Endodermal cell (in vitro differentiated cells): ENCODE results near the gene ITM2B. TPM values are rescaled to one million over a fixed set of nuclear protein-coding genes. Genes with fewer than 3 reads are reported as not detected.

Experiments used
- DNase-seq: peaks from one replicate; pipeline ENCODE4 v3.0.0-alpha.2; 2017
- H3K27ac ChIP-seq: 2 replicates; pipeline ENCODE4 v1.5.1; 2013; ENCODE audit warnings: mild to moderate bottlenecking, low read depth, low read length, moderate library complexity
- H3K27me3 ChIP-seq: 2 replicates; pipeline ENCODE4 v1.6.1; 2013; ENCODE audit warnings: mild to moderate bottlenecking, low read length, moderate library complexity; ENCODE audit not compliant: insufficient read depth, control insufficient read depth, poor library complexity, severe bottlenecking
- H3K36me3 ChIP-seq: 2 replicates; pipeline ENCODE4 v1.7.0; 2013; ENCODE audit warnings: mild to moderate bottlenecking, low read length, moderate library complexity; ENCODE audit not compliant: control insufficient read depth, insufficient read depth
- H3K4me1 ChIP-seq: one replicate; pipeline ENCODE4 v1.7.0; 2013; ENCODE audit warnings: low read length; ENCODE audit not compliant: control insufficient read depth, insufficient read depth
- H3K4me3 ChIP-seq: 2 replicates; pipeline ENCODE4 v1.5.1; 2013; ENCODE audit warnings: mild to moderate bottlenecking, low read length, moderate library complexity
- H3K9ac ChIP-seq: 2 replicates; pipeline ENCODE4 v1.6.1; 2013; ENCODE audit warnings: mild to moderate bottlenecking, low read length, moderate library complexity; ENCODE audit not compliant: poor library complexity, severe bottlenecking; ENCODE audit errors: extremely low read depth
- H3K9me3 ChIP-seq: 2 replicates; pipeline ENCODE4 v1.6.1; 2013; ENCODE audit warnings: mild to moderate bottlenecking, low read length, moderate library complexity; ENCODE audit not compliant: control insufficient read depth
- H3K27ac Mint-ChIP-seq: 2 replicates; pipeline ENCODE4 v1.8.0; 2020; ENCODE audit warnings: mixed read lengths
- H3K27me3 Mint-ChIP-seq: 2 replicates; pipeline ENCODE4 v1.8.0; 2021; ENCODE audit warnings: mild to moderate bottlenecking, mixed read lengths; ENCODE audit not compliant: insufficient read depth
- H3K36me3 Mint-ChIP-seq: 2 replicates; pipeline ENCODE4 v1.8.0; 2020; ENCODE audit warnings: low read depth, mixed read lengths
- H3K4me1 Mint-ChIP-seq: 2 replicates; pipeline ENCODE4 v1.8.0; 2020; ENCODE audit warnings: mixed read lengths
- H3K4me3 Mint-ChIP-seq: 2 replicates; pipeline ENCODE4 v1.8.0; 2020; ENCODE audit warnings: mild to moderate bottlenecking, moderate library complexity, mixed read lengths
- H3K9me3 Mint-ChIP-seq: 2 replicates; pipeline ENCODE4 v1.8.0; 2020; ENCODE audit warnings: mild to moderate bottlenecking, mixed read lengths
- WGBS, 2 experiments: methylation state at CpG; one replicate each; pipeline versions ENCODE4 v1.1.5 to v1.1.7; 2013; ENCODE audit warnings: missing lambda C conversion rate in 2 of 2, mixed read lengths in 1 of 2; ENCODE audit not compliant: insufficient coverage in 1 of 2, insufficient read length in 1 of 2; 5-methylcytosine and 5-hydroxymethylcytosine counted together
- total RNA-seq, 2 donors: library from RNA; stranded (reverse); fragmentation: NEBNext Ultra II Directional in 1 of 2; extraction: Animal tissue kit (Norgen Biotek cat#: 25700) in 1 of 2; gene quantifications; 2 replicates in 1 of 2; 3 replicates in 1 of 2; pipeline ENCODE4 v1.2.1, GENCODE V29; 2021
- TF ChIP-seq, protein P1 (sequence below): fragments of 200-600 bp; sonication (generic); conservative IDR thresholded peaks from 2 replicates; pipeline ENCODE4 v1.5.0; 2021; ENCODE audit warnings: antibody characterized with exemption, mild to moderate bottlenecking

Gene ITM2B
- total RNA-seq, 2 donors from 2014 or later, result 158 to 170 TPM

DNA sequence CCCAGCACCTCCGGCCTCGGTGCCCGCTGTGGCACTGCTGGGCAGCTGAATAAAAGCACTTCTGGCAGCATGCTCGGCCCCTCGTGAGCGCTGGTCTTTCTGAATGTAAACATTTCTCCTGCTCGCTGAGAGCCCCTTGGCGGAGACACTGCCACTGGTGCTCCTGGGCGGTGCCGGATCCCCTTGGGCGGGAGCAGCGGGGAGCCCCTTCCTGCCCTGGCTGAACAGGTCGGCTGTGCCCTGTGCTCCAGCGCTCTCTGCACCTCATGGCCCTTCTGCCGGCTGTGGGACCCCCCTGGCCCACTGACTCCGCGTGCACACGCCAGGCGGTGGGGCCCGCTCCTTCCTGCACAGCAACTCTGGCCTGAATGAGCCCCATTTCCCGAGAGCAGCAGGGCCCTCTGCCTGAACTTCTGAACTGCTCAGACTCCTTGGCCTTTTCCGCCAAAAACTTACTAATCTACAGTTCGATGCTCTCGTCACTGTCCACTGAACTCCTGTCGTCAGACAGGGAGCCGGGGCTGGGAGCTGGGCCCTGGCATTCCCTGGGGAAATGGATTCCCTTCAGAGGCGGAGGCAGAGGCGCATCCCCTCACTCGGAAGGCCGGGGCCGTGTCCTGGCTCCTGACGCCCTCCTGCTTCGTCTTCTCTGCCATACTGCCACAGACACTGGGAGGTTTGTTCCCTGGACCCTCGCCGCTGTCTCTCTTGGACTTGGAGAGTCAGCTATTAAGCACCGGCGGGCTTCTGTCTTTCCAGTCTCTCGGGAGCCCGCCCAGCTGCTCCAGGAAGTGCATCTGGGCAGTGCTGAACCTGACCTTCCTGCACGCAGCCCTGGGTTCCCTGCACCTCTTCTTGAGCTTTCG lies 84.7 kb downstream of the ITM2B start:
- TF ChIP-seq, protein P1, sequence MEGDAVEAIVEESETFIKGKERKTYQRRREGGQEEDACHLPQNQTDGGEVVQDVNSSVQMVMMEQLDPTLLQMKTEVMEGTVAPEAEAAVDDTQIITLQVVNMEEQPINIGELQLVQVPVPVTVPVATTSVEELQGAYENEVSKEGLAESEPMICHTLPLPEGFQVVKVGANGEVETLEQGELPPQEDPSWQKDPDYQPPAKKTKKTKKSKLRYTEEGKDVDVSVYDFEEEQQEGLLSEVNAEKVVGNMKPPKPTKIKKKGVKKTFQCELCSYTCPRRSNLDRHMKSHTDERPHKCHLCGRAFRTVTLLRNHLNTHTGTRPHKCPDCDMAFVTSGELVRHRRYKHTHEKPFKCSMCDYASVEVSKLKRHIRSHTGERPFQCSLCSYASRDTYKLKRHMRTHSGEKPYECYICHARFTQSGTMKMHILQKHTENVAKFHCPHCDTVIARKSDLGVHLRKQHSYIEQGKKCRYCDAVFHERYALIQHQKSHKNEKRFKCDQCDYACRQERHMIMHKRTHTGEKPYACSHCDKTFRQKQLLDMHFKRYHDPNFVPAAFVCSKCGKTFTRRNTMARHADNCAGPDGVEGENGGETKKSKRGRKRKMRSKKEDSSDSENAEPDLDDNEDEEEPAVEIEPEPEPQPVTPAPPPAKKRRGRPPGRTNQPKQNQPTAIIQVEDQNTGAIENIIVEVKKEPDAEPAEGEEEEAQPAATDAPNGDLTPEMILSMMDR, result no peak
- Histone ChIP-seq H3K4me3 (no peak overlapping the region), H3K9ac (no peak overlapping the region), H3K27ac (no peak overlapping the region), H3K27me3 (no peaks in the 10 kb centered on the region), H3K36me3 (no peaks in the 10 kb centered on the region), H3K4me1 (no peaks in the 10 kb centered on the region), H3K9me3 (peaks cover 8% of the 10 kb centered on the region)
- Mint-ChIP-seq H3K9me3 (peaks cover 30% of the 10 kb centered on the region), H3K4me3 (no peak overlapping the region), H3K4me1 (no peaks in the 10 kb centered on the region), H3K27ac (no peak overlapping the region), H3K36me3 (peaks cover 42% of the 10 kb centered on the region), H3K27me3 (no peaks in the 10 kb centered on the region)
- DNase-seq, result no peak
- WGBS, 2 experiments, result 93 to 94% methylated on average over 32 to 41 of the region's 41 CpGs

DNA sequence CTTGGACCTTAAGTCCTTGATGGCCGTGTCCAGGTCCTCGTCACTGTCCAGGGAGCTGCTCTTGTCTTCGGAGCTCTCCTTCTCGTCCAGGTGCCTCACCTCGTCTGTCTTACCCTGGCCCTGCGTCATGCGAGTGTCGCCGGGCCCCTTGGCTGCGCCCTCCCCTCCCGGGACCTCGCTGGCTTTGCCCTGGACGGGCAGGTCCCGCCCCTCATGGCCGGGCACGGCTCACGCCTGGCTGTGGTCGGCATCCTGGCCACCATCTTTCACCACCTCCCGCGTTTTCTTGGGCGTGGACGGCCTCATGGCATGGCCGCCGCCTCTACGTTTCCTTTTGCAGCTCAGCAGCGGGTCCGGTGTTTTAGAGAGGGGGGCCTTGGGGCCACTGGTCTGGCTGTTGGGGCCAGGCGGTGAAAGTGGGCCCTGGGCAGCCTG lies 85.4 kb downstream of the ITM2B start:
- H3K36me3 ChIP-seq, result no peaks in the 10 kb centered on the region
- TF ChIP-seq, protein P1, result no peak
- H3K9me3 ChIP-seq, result peaks cover 8% of the 10 kb centered on the region
- WGBS, 2 experiments, result 93 to 99% methylated on average over 21 to 28 of the region's 28 CpGs
- Mint-ChIP-seq H3K27me3 (no peaks in the 10 kb centered on the region), H3K36me3 (peaks cover 42% of the 10 kb centered on the region), H3K4me1 (no peaks in the 10 kb centered on the region), H3K9me3 (peaks cover 32% of the 10 kb centered on the region), H3K27ac (no peak overlapping the region), H3K4me3 (no peak overlapping the region)
- H3K27ac ChIP-seq, result no peak overlapping the region
- H3K4me1 ChIP-seq, result no peaks in the 10 kb centered on the region
- H3K27me3 ChIP-seq, result no peaks in the 10 kb centered on the region
- H3K9ac ChIP-seq, result no peak overlapping the region
- DNase-seq, result no peak
- no peak overlapping the region for H3K4me3 ChIP-seq

GRCh38 chr13:48318821-48319511 lies 86.0 kb downstream of the ITM2B start:
- Histone ChIP-seq H3K9ac (no peak overlapping the region), H3K27me3 (no peaks in the 10 kb centered on the region), H3K9me3 (peaks cover 8% of the 10 kb centered on the region), H3K27ac (no peak overlapping the region), H3K4me1 (no peaks in the 10 kb centered on the region), H3K4me3 (no peak overlapping the region), H3K36me3 (no peaks in the 10 kb centered on the region)
- DNase-seq, result no peak
- peaks cover 40% of the 10 kb centered on the region for H3K36me3 Mint-ChIP-seq
- no peak overlapping the region for H3K27ac Mint-ChIP-seq
- 95 to 96% methylated on average over 40 to 47 of the region's 47 CpGs for WGBS, 2 experiments
- H3K27me3 Mint-ChIP-seq, result no peaks in the 10 kb centered on the region
- H3K4me1 Mint-ChIP-seq, result no peaks in the 10 kb centered on the region
- H3K4me3 Mint-ChIP-seq, result no peak overlapping the region
- TF ChIP-seq, protein P1, result no peak
- H3K9me3 Mint-ChIP-seq, result peaks cover 31% of the 10 kb centered on the region

Other genes starting within 250 kb of the ITM2B start
- 10 to 100 TPM; 78.8 to 79.0 TPM for gene SUCLA2, start 231.9 kb upstream of the ITM2B start, total RNA-seq
- 10 to 100 TPM; 42.0 to 59.8 TPM for gene NUDT15, start 195.5 kb upstream of the ITM2B start, total RNA-seq
- gene MED4, start 138.1 kb upstream of the ITM2B start, total RNA-seq, result 10 to 100 TPM; 56.4 to 68.1 TPM
- 10 to 100 TPM; 18.7 to 20.1 TPM for gene RB1, start 70.5 kb downstream of the ITM2B start, total RNA-seq
- gene LPAR6, start 179.9 kb downstream of the ITM2B start, total RNA-seq, result 1 to 10 TPM; 2.2 to 4.9 TPM